ENCODE data around the gene COBL.

DNA sequence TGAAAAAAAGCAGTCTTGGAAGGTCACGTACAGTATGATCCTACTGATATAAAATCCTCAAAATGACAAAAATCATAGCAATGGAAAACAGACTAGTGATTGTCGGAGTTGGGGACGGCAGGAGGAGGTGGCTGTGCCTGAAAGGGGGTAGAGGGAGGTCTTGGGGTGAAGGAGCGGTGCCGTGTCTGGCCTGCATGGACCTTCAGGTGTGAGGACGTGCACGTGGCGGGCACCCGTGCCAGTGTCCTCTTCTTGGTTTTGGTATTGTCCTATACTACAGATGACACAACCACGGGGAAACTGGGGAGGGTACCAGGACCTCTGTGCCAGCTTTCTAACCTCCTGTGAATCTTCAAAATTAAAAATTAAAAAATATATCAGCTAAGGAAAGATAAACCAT lies 73.0 kb downstream of the COBL start:
- TF ChIP-seq EZH2 (IDR thresholded peaks at IDR 0.05; ENCODE audit: insufficient read depth, poor library complexity, severe bottlenecking), result no peak
- no peak for TF ChIP-seq EZH2phosphoT487 (IDR thresholded peaks at IDR 0.05; ENCODE audit: insufficient read depth, low read depth)

Measured in GM23248 (cell line).